Measurements from ENCODE around the gene NALCN.

- no peak for TF ChIP-seq GATA2 (IDR thresholded peaks at IDR 0.05; ENCODE audit: low read depth, low read length)
- no peak for TF ChIP-seq GATA3 (IDR thresholded peaks at IDR 0.05; ENCODE audit: low read depth, low read length)
These were observed 31.4 kb downstream of the NALCN start for GRCh38 chr13:101384929-101385328.
